Activated gamma-delta T cell treated with Interleukin-2 at 50 U/mL for 16 hours (primary cell): ENCODE data around the gene GORASP1.
A peak's percentile ranks its signal among the peaks of the same experiment; 100 is the strongest.
"Not testable (repeated sequence)": the region's sequence is repeated elsewhere in the genome, so short reads cannot be mapped to it uniquely, and the experiment has no call there.

Experiments used
- DNase-seq: peaks from one replicate; pipeline ENCODE4 v3.0.0-alpha.2; 2020

The GORASP1 gene

GRCh38 chr3:39062180-39062579, 45.2 kb downstream of the GORASP1 start:
- DNase-seq = no peak

GRCh38 chr3:39061228-39061627, 46.2 kb downstream of the GORASP1 start:
- DNase-seq = not testable (repeated sequence)

GRCh38 chr3:39056151-39056550, 51.3 kb downstream of the GORASP1 start:
- no peak for DNase-seq

- DNase-seq = no peak
Observed at GRCh38 chr3:39053696-39054095, 53.7 kb downstream of the GORASP1 start.

GRCh38 chr3:39052583-39052982, 54.8 kb downstream of the GORASP1 start:
- DNase-seq = no peak

- peak; percentile 92 for DNase-seq
Observed at GRCh38 chr3:39051649-39052561, 55.5 kb downstream of the GORASP1 start, which contains the start of the genes SCN11A and WDR48. Gene SCN11A, minus strand, starts transcription at chr3:39051944. Its CDS starts 101,582 bp downstream, at chr3:38950362. Gene WDR48, plus strand, starts transcription at chr3:39052016. Its CDS starts 10 bp downstream, at chr3:39052026.

GRCh38 chr3:39050029-39050428, 57.4 kb downstream of the GORASP1 start:
- DNase-seq = no peak
